ENCODE measurements around the gene SHCBP1. TPM values are rescaled to one million over a fixed set of nuclear protein-coding genes. Genes with fewer than 3 reads are reported as not detected.

The SHCBP1 gene
- total and polyA plus RNA-seq, 2 of the 13 experiments (the other 11 are each of a cell fraction or from before 2014, with no cell fraction given): 15.7 to 33.0 TPM

- H3K27ac ChIP-seq (ENCODE audit: extremely low read length, insufficient read depth, low read length): no peak overlapping the region
Measured at GRCh38 chr16:46586011-46586577, 35.1 kb downstream of the SHCBP1 start.

More at GRCh38 chr16:46586011-46586577, 35.1 kb downstream of the SHCBP1 start:
- no TSS peak for BruUV-seq (replicated peaks)
- Histone ChIP-seq H3K9ac (ENCODE audit: insufficient read depth, low read depth, low read length) (no peak overlapping the region), H3K27me3 (ENCODE audit: control insufficient read depth in 1 of 2, insufficient read depth in 2 of 2, low read length in 2 of 2) (no peaks in the 10 kb centered on the region), H3K4me3 (replicated peaks in 1 of 3; ENCODE audit: insufficient read depth in 1 of 3, low read depth in 2 of 3, low read length in 3 of 3) (no peak overlapping the region), H3K36me3 (replicated peaks in 1 of 2; ENCODE audit: control insufficient read depth in 1 of 2, insufficient read depth in 2 of 2, low read length in 2 of 2) (peaks cover 17 to 59% of the 10 kb centered on the region in 2 experiments), H3K9me3 (ENCODE audit: low read length) (peaks cover 10% of the 10 kb centered on the region), H2AFZ (ENCODE audit: low read length) (no peak overlapping the region), H3K79me2 (ENCODE audit: insufficient read depth, low read length) (peaks cover 13% of the 10 kb centered on the region), H3K4me1 (ENCODE audit: insufficient read depth, low read length) (no peaks in the 10 kb centered on the region), H3K4me2 (ENCODE audit: low read depth, low read length) (no peak overlapping the region), H4K20me1 (ENCODE audit: insufficient read depth, low read length) (no peaks in the 10 kb centered on the region)
- POLR2A ChIA-PET: no interaction called here
- no peak for ATAC-seq
- intact Hi-C loops (cut with micrococcal nuclease; ENCODE audit: unreplicated experiment): no loop called here
- in situ Hi-C loops (cut with HindIII; ENCODE audit: extremely low pct_ligation_motif_present, low pct_unique_long_range_greater_than_20kb): no loop called here
- TF ChIP-seq POLR2AphosphoS2 (IDR thresholded peaks at IDR 0.05; ENCODE audit: low read depth, low read length) (no peak), ZNF160 (CRISPR knock-in tag; IDR thresholded peaks at IDR 0.05) (peak; percentile 100), SP2 (CRISPR knock-in tag; IDR thresholded peaks at IDR 0.05) (no peak), E2F2 (CRISPR knock-in tag; IDR thresholded peaks at IDR 0.05; ENCODE audit: borderline replicate concordance) (no peak), MAFK (conservative IDR thresholded peaks at IDR 0.05 in 1 of 2, IDR thresholded peaks at IDR 0.05 in 1 of 2; ENCODE audit: low read length in 2 of 2) (peak; percentile 73 to 84), SOX13 (IDR thresholded peaks at IDR 0.05) (no peak), SOX13 (CRISPR knock-in tag; conservative IDR thresholded peaks at IDR 0.05 in 1 of 2, IDR thresholded peaks at IDR 0.05 in 1 of 2) (no peak), ZNF607 (CRISPR knock-in tag; IDR thresholded peaks at IDR 0.05; ENCODE audit: borderline replicate concordance) (no peak), TOPORS (CRISPR knock-in tag; IDR thresholded peaks at IDR 0.05) (no peak), DZIP1 (CRISPR knock-in tag; IDR thresholded peaks at IDR 0.05) (no peak), ZNF317 (CRISPR knock-in tag; IDR thresholded peaks at IDR 0.05) (no peak), HNRNPL (IDR thresholded peaks at IDR 0.05; ENCODE audit: low read depth, low read length) (no peak), CEBPG (CRISPR knock-in tag; IDR thresholded peaks at IDR 0.05) (no peak), NR2F2 (IDR thresholded peaks at IDR 0.05; ENCODE audit: borderline replicate concordance, low read depth) (no peak), HNRNPUL1 (IDR thresholded peaks at IDR 0.05; ENCODE audit: low read depth, low read length) (no peak), MAFF (IDR thresholded peaks at IDR 0.05; ENCODE audit: low read depth, low read length) (peak; percentile 82)
- TF ChIP-seq, protein P1, sequence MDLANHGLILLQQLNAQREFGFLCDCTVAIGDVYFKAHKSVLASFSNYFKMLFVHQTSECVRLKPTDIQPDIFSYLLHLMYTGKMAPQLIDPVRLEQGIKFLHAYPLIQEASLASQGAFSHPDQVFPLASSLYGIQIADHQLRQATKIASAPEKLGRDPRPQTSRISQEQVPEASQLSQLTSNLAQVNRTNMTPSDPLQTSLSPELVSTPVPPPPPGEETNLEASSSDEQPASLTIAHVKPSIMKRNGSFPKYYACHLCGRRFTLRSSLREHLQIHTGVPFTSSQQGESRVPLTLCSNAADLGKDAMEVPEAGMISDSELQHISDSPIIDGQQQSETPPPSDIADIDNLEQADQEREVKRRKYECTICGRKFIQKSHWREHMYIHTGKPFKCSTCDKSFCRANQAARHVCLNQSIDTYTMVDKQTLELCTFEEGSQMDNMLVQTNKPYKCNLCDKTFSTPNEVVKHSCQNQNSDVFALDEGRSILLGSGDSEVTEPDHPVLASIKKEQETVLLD (CRISPR knock-in tag; IDR thresholded peaks at IDR 0.05; ENCODE audit: low read depth): no peak
- TF ChIP-seq, protein P2, sequence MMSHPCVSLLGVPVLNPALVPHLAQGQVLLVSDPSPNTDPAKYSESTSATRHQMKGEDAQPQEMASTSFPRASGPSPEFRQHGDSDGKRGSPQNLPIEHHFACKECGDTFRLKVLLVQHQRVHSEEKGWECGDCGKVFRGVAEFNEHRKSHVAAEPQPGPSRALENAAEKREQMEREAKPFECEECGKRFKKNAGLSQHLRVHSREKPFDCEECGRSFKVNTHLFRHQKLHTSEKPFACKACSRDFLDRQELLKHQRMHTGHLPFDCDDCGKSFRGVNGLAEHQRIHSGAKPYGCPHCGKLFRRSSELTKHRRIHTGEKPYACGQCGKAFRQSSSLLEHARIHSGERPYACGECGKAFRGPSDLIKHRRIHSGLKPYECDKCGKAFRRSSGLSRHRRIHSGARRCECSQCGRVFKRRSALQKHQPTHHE (CRISPR knock-in tag; IDR thresholded peaks at IDR 0.05; ENCODE audit: borderline replicate concordance): no peak
- TF ChIP-seq, protein P3, sequence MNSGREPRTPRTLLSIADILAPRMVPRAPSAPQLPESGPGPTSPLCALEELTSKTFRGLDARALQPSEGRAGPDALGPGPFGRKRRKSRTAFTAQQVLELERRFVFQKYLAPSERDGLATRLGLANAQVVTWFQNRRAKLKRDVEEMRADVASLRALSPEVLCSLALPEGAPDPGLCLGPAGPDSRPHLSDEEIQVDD (CRISPR knock-in tag; IDR thresholded peaks at IDR 0.05; ENCODE audit: borderline replicate concordance): no peak
- CTCF ChIA-PET (ENCODE audit: low intra/inter-chr PET ratio, low total read pairs): no interaction called here
- FAIRE-seq: no peak
- DNase-seq (ENCODE audit: low spot score): no peak

Measured in HepG2 (cell line).